Aorta (tissue), 5 donors: ENCODE measurements around the gene DNAJB8. TPM values are rescaled to one million over a fixed set of nuclear protein-coding genes. Genes with fewer than 3 reads are reported as not detected.

Experiments used
- ATAC-seq: fragments of 200-7000 bp; cut with Tn5 transposase; one replicate; pipeline ENCODE4 v1.9.1; 2022; ENCODE audit warnings: moderate library complexity; ENCODE audit not compliant: low FRiP score
- DNase-seq, 2 donors: peaks; one replicate each; pipeline ENCODE4 v3.0.0-alpha.2; 2020
- H3K27ac ChIP-seq, 2 donors: one replicate each; pipeline ENCODE4 v1.5.1; 2013; ENCODE audit warnings: low read length in 2 of 2, mild to moderate bottlenecking in 2 of 2, moderate library complexity in 2 of 2, control low read depth in 1 of 2, inconsistent platforms in 1 of 2, low read depth in 1 of 2
- H3K27me3 ChIP-seq, 2 donors: one replicate each; pipeline ENCODE4 v1.6.1; 2013; ENCODE audit warnings: control low read depth in 1 of 2, low read length in 1 of 2, mild to moderate bottlenecking in 1 of 2, moderate library complexity in 1 of 2; ENCODE audit not compliant: insufficient read depth in 2 of 2, control insufficient read depth in 1 of 2
- H3K36me3 ChIP-seq, 2 donors: one replicate each; pipeline ENCODE4 v1.6.1; 2013; ENCODE audit warnings: control low read depth in 1 of 2, low read length in 1 of 2, mild to moderate bottlenecking in 1 of 2; ENCODE audit not compliant: insufficient read depth in 2 of 2, control insufficient read depth in 1 of 2
- H3K4me1 ChIP-seq, 2 donors: one replicate each; pipeline ENCODE4 v1.6.1; 2013; ENCODE audit warnings: low read length in 2 of 2, control low read depth in 1 of 2, mild to moderate bottlenecking in 1 of 2, moderate library complexity in 1 of 2; ENCODE audit not compliant: insufficient read depth in 2 of 2, control insufficient read depth in 1 of 2
- H3K4me3 ChIP-seq, 2 donors: one replicate each; pipeline ENCODE4 v1.5.1; 2013; ENCODE audit warnings: low read length in 2 of 2, control low read depth in 1 of 2, mild to moderate bottlenecking in 1 of 2
- H3K9me3 ChIP-seq: one replicate; pipeline ENCODE4 v1.6.1; 2013; ENCODE audit warnings: mild to moderate bottlenecking, low read length; ENCODE audit not compliant: control insufficient read depth
- WGBS, 2 donors: extraction: QIAGEN DNeasy Blood & Tissue Kit; methylation state at CpG; one replicate each; pipeline ENCODE4 v1.1.7; 2013; 5-methylcytosine and 5-hydroxymethylcytosine counted together
- intact Hi-C, 2 donors: fragments of 100-400 bp; cut with DNase I; formaldehyde crosslinking; loops; one replicate each; pipeline versions ENCODE4 v1.14.2 to v1.15.0; 2022
- polyA plus RNA-seq, 2 donors: library from polyadenylated mRNA; stranded (reverse); fragments of 200-250 nt; gene quantifications; one replicate each; pipeline ENCODE4 v1.2.3, GENCODE V29; 2013
- total RNA-seq, 2 donors: library from RNA; stranded (reverse); fragmentation: NEBNext Ultra II Directional; extraction: Animal tissue kit (Norgen Biotek cat#: 25700); gene quantifications; one replicate each; pipeline ENCODE4 v1.2.1, GENCODE V29; 2021
- donor health status: healthy with polysubstance abuse.
- donor health status: Bipolar disorder and iron deficiency.
- donor health status: DM: no; HTN: no; CAD: no.
- donor health status: DM: no; HTN: no; CAD: no.
- donor health status: DM: yes; HTN: yes; CAD: no.

Gene DNAJB8
- total and polyA plus RNA-seq, 4 donors: not detected

DNA sequence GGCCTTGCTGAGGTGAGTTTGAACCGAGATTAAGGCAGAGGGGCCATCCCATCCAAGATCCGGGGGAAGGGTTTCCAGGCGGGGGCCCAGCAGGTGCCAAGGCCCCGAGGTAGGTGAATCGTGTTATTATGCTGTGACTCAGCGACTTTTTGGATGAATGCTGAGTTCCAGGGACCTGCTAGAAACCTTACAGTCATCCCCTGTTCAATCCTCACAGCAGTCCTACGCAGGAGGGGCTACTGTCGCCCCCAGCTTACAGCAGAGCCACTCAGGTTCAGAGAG, 40.9 kb downstream of the DNAJB8 start:
- no peak overlapping the region for H3K4me3 ChIP-seq

DNA sequence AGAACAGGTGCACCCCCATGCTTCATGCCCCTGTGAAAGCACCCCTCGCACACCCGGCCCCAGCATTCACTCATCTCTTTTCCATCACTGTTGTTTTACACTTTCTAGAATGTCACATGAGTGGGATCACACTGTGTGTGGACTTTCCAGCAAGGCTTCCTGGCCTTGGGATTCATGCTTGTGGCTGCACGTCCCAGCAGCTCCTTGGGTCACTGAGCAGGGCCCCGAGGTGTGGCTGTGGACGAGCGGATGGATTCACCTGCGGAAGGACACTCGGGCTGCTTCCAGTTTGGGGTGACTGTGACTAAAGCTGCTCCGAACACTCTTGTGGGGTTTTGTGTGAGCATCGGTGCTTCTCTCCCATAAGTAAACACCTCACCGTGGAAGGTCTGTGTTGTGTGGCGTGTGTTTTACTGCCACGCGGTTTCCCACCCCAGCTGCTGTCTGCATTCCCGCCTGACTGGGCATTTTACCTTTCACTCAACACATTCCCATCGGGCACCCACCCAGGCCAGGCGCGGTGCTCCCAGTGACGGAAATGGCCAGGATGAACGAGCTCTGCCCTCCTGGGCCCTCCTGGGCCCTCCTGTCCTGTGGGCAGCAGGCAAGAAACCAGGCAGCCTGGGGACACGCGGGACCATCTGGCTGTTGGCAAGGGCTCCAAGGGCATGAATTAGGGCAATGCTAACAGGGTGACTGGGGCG, 41.4 kb downstream of the DNAJB8 start:
- no peak overlapping the region for H3K27ac ChIP-seq

More for the DNA sequence above, 40.9 kb downstream of the DNAJB8 start:
- 76 to 78% methylated on average over 8 of the region's 8 CpGs for WGBS, 2 donors
- no peaks in the 10 kb centered on the region for H3K9me3 ChIP-seq
- intact Hi-C loops: loop anchor here (1.0 to 2.0 kb wide), 5 partner anchors 71 to 183 kb away; no protein-coding TSS in a partner anchor
- H3K27me3 ChIP-seq: no peaks in the 10 kb centered on the region
- no peaks in the 10 kb centered on the region for H3K4me1 ChIP-seq
- DNase-seq: no peak
- no peak overlapping the region for H3K27ac ChIP-seq
- H3K36me3 ChIP-seq: no peaks in the 10 kb centered on the region
- ATAC-seq: no peak

DNA sequence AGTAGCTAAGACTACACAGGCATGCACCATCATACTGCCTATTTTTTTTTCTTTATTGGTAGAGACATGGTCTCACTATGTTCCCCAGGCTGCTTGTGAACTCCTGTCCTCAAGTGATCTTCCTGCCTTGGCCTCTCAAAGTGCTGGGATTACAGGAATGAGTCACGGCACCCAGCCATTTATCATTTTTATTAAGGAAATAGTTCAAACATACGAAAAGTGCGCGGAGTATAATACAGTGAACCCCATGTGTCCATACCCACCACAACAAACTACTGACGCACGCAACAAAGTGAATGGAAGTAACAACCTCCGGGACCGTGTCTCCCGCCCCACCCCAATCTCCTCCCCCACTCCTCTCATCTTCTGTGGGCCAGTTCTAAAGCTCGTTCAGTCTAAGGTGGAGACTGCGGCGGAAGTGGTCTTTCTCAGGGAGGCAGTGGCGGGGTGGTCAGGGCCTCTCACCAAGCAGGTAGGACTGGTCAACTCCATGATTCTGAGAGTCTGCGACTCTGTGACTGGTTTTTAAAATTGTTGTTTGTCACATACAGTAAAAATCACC, 42.1 kb downstream of the DNAJB8 start:
- 88 to 89% methylated on average over 14 of the region's 14 CpGs for WGBS, 2 donors
- intact Hi-C loops: loop anchor here in 1 of 2 donors (2.0 kb wide), 2 partner anchors 74 to 184 kb away; no protein-coding TSS in a partner anchor

More for the DNA sequence above, 41.4 kb downstream of the DNAJB8 start:
- DNase-seq: no peak
- Histone ChIP-seq H3K9me3 (no peaks in the 10 kb centered on the region), H3K27me3 (no peaks in the 10 kb centered on the region), H3K36me3 (no peaks in the 10 kb centered on the region), H3K4me3 (no peak overlapping the region), H3K4me1 (no peaks in the 10 kb centered on the region)
- WGBS, 2 donors: 89 to 91% methylated on average over 22 to 23 of the region's 23 CpGs
- intact Hi-C loops: loop anchor here in 1 of 2 donors (2.0 kb wide), 2 partner anchors 74 to 184 kb away; no protein-coding TSS in a partner anchor
- no peak for ATAC-seq

DNA sequence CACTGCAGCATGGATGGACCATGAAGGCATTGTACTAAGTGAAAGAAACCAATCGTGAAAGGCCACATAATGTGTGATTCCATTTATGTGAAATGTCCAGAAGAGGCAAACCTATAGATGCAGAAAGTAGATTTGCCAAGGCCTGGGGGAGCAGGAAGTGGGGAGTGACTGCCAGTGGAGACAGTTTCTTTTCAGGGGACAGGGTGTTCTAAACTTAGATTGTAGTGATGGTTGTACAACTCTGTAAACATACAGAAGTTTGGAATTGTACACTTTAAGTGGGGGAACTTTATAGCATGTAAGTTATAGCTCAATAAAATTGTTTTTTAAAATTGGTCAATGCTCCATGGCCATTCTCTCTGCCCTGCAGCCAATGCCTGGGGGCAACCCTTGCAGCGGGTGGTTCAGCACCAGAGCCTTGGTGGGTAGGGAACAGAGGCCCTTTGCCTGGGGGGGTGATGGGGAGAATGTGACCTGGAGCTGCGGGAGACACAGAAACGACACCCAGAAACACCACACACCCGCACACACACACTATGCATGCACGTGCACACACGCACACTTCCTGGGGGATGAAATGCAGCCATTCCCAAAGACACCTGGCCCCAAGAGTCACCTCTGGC, 43.1 kb downstream of the DNAJB8 start:
- intact Hi-C loops: loop anchor here in 1 of 2 donors (2.0 kb wide), 2 partner anchors 75 to 185 kb away; no protein-coding TSS in a partner anchor
- 87 to 94% methylated on average over 7 of the region's 7 CpGs for WGBS, 2 donors
- no peaks in the 10 kb centered on the region for H3K9me3 ChIP-seq
- H3K27me3 ChIP-seq: no peaks in the 10 kb centered on the region
- no peak overlapping the region for H3K27ac ChIP-seq
- no peaks in the 10 kb centered on the region for H3K4me1 ChIP-seq
- DNase-seq (no peak), ATAC-seq (no peak)
- H3K4me3 ChIP-seq: no peak overlapping the region
- no peaks in the 10 kb centered on the region for H3K36me3 ChIP-seq

More for the DNA sequence above, 42.1 kb downstream of the DNAJB8 start:
- H3K27ac ChIP-seq: no peak overlapping the region
- H3K9me3 ChIP-seq: no peaks in the 10 kb centered on the region
- DNase-seq (no peak), ATAC-seq (no peak)
- H3K36me3 ChIP-seq: no peaks in the 10 kb centered on the region
- H3K27me3 ChIP-seq: no peaks in the 10 kb centered on the region
- no peaks in the 10 kb centered on the region for H3K4me1 ChIP-seq
- no peak overlapping the region for H3K4me3 ChIP-seq

DNA sequence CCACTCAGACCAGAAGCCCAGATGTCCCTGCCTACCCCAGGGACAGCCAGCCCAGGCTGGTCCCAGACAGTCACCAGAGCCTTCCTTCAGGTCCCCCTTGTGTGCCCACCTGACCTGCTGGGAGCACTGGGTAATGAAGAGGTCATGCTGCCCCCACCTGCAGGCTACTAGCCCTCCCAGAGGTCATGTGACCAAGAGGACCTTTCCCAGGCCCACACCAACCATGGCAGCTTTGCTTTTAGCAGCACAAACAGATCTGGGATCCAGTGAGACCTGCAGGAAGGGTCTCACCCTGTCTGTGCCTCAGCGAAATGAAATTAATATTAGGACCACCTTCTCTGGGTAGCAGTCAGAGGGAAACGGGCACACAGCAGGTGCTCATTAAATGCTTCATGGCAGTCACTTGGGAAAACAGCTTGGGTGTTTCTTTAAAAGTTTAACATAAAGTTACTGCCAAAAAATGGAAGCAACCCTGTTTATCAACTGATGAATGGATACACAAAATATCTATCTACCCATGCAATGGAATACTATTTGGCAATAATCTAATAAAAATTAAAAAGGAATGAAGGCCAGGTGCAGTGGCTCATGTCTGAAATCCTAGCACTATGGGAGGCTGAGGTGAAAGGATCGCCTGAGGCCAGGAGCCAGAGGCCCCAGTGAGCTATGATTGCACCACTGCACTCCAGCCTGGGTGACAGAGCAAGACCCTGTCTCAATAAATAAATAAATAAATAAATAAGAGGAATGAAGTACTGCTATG, 43.7 kb downstream of the DNAJB8 start:
- H3K27me3 ChIP-seq: no peaks in the 10 kb centered on the region
- no peak overlapping the region for H3K4me3 ChIP-seq
- intact Hi-C loops: no loop called here
- H3K9me3 ChIP-seq: no peaks in the 10 kb centered on the region
- WGBS, 2 donors: 90 to 95% methylated on average over 3 of the region's 3 CpGs
- no peaks in the 10 kb centered on the region for H3K36me3 ChIP-seq
- H3K4me1 ChIP-seq: no peaks in the 10 kb centered on the region
- H3K27ac ChIP-seq: no peak overlapping the region
- DNase-seq (no peak), ATAC-seq (no peak)

DNA sequence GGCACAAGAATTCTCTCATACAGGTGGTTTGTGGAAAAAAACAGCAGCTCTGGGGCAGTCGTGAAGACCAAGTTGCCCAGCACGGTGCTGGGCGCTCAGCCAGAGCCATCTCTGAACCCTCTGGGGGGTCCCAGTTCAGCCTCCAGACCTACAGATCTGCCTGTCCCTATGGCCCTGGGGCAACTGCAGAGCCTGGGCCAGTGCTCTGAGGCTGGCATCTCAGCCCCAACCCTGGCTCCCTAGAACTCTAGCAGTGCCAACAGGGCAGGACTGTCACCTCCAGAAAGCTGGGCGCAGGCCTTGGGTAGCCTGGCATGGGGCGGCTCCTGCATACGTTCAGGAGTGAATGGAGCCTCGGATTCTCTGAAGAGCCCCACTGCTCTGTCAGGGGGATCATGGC, 44.7 kb downstream of the DNAJB8 start:
- H3K27ac ChIP-seq: no peak overlapping the region
- H3K36me3 ChIP-seq: no peaks in the 10 kb centered on the region
- intact Hi-C loops: no loop called here
- DNase-seq (no peak), ATAC-seq (no peak)
- no peaks in the 10 kb centered on the region for H3K9me3 ChIP-seq
- WGBS, 2 donors: 86 to 88% methylated on average over 7 of the region's 7 CpGs
- no peaks in the 10 kb centered on the region for H3K27me3 ChIP-seq
- no peaks in the 10 kb centered on the region for H3K4me1 ChIP-seq
- H3K4me3 ChIP-seq: no peak overlapping the region

DNA sequence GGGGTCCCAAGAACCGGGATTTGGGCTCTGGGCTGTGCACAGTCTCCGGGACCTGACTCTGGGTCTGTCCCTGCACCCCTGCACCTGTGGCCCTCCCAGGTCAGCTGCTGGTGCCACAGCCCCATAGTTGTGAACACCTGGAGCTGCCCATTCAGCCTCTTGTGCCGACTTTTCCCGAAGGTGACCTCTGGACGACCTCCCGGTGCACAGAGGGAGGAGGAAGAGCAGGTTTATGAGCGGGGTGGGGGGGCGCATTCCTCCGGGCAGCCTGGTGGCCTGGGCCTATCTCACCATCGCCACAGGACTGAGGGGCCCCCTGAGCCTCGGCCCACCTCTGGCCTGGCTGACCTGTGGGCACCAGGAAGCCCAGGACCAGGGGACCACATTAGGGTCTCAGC, 45.3 kb downstream of the DNAJB8 start:
- intact Hi-C loops: no loop called here
- H3K9me3 ChIP-seq: no peaks in the 10 kb centered on the region
- no peak overlapping the region for H3K4me3 ChIP-seq
- no peak for ATAC-seq
- H3K36me3 ChIP-seq: no peaks in the 10 kb centered on the region
- H3K27ac ChIP-seq: no peak overlapping the region
- no peaks in the 10 kb centered on the region for H3K4me1 ChIP-seq
- no peaks in the 10 kb centered on the region for H3K27me3 ChIP-seq
- WGBS, 2 donors: 89 to 92% methylated on average over 11 of the region's 11 CpGs
- DNase-seq: no peak

DNA sequence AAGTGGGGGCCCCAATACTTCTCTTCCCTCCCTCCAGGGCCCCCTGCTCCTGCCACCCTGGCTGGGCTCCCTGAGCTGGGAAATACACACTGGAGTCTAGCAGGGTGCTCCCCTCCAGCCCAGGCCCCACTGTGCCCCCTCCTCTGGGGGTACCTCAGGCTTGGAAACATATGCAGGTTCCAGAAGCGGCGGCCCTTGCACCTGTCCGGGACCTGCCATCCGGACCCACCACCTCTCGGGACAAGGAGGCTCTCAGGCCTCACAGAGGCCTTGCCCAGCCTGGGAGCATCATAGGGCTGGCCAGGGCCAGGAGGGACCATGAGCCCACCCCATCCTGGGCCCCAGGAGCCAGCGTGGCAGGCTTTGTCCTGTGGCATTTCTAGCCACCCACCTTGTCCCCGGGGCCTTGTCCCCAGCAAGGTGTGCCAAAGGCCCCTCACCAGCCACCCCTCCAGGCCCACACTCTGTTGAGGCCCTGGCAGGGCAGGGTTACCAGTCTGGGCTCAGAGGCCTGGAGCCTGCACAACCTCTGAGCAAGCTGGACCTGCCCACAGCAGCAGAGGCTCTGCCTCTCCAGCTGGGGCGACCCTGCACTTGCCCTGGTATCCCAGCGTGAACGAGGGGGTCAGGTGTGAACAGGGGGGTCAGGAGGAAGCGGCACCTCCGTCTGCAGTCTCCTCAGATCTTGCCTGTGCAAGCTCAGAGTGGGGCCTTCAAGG, 45.8 kb downstream of the DNAJB8 start:
- no peak overlapping the region for H3K27ac ChIP-seq
- ATAC-seq (no peak), DNase-seq (no peak)
- WGBS, 2 donors: 90 to 92% methylated on average over 12 of the region's 12 CpGs
- H3K4me1 ChIP-seq: no peaks in the 10 kb centered on the region
- H3K36me3 ChIP-seq: no peaks in the 10 kb centered on the region
- no peak overlapping the region for H3K4me3 ChIP-seq
- H3K9me3 ChIP-seq: no peaks in the 10 kb centered on the region
- H3K27me3 ChIP-seq: no peaks in the 10 kb centered on the region
- intact Hi-C loops: no loop called here
